Stimulated activated CD8-positive, alpha-beta memory T cell treated with anti-CD3 and anti-CD28 coated beads, Interleukin-12 subunit alpha, Interleukin-12 subunit beta, amount 100 ng/mL, for 1 hour (primary cell): ENCODE data around the gene CACNA1G.

ENCODE experiments used
- DNase-seq: peaks from one replicate; pipeline ENCODE4 v3.0.0-alpha.2; 2020; ENCODE audit warnings: low read depth

CACNA1G gene

GRCh38 chr17:50632637-50633036, 72.1 kb downstream of the CACNA1G start:
- DNase-seq = no peak

GRCh38 chr17:50633683-50634082, 73.2 kb downstream of the CACNA1G start:
- DNase-seq = no peak

- DNase-seq = no peak
These were observed 73.9 kb downstream of the CACNA1G start, which contains the start of gene ABCC3 for GRCh38 chr17:50634224-50634914. ABCC3 (plus strand) TSS chr17:50634881; CDS start chr17:50634937, 56 bp downstream.

GRCh38 chr17:50634915-50635731, 74.6 kb downstream of the CACNA1G start:
- DNase-seq = no peak

GRCh38 chr17:50635732-50635981, 75.1 kb downstream of the CACNA1G start:
- DNase-seq = no peak

GRCh38 chr17:50635982-50636803, 75.7 kb downstream of the CACNA1G start:
- DNase-seq = no peak

- no peak for DNase-seq
These were observed 76.3 kb downstream of the CACNA1G start for GRCh38 chr17:50636804-50637195.

GRCh38 chr17:50637829-50638605, 77.5 kb downstream of the CACNA1G start:
- DNase-seq = no peak

GRCh38 chr17:50638606-50638965, 78.1 kb downstream of the CACNA1G start:
- DNase-seq = no peak

- no peak for DNase-seq
These were observed 78.6 kb downstream of the CACNA1G start for GRCh38 chr17:50638966-50639713.

- no peak for DNase-seq
These were observed 80.3 kb downstream of the CACNA1G start for GRCh38 chr17:50640686-50641351.

GRCh38 chr17:50641357-50641756, 80.8 kb downstream of the CACNA1G start:
- no peak for DNase-seq

- DNase-seq = no peak
These were observed 81.7 kb downstream of the CACNA1G start for GRCh38 chr17:50642071-50642721.

- no peak for DNase-seq
These were observed 82.5 kb downstream of the CACNA1G start for GRCh38 chr17:50642722-50643656.

- no peak for DNase-seq
These were observed 85.5 kb downstream of the CACNA1G start for GRCh38 chr17:50645748-50646682.

- no peak for DNase-seq
These were observed 86.7 kb downstream of the CACNA1G start for GRCh38 chr17:50647187-50647586.

- no peak for DNase-seq
These were observed 88.8 kb downstream of the CACNA1G start for GRCh38 chr17:50649042-50649908.
